ENCODE data around the gene CTIF.

The CTIF gene

GRCh38 chr18:48828691-48829442 is 290.0 kb downstream of the CTIF start:
- no peak overlapping the region for H3K4me3 ChIP-seq (ENCODE audit: low read length)
- no peaks in the 10 kb centered on the region for H3K27me3 ChIP-seq (ENCODE audit: control insufficient read depth, insufficient read depth, low read length)
- H3K9me3 ChIP-seq (ENCODE audit: control insufficient read depth, insufficient read depth, low read length): no peaks in the 10 kb centered on the region
- peaks cover 11% of the 10 kb centered on the region for H3K4me1 ChIP-seq (ENCODE audit: control insufficient read depth, insufficient read depth, low read length)
- no peak for DNase-seq (ENCODE audit: low read depth, low spot score)
- H3K27ac ChIP-seq (ENCODE audit: low read length): no peak overlapping the region
- no peaks in the 10 kb centered on the region for H3K36me3 ChIP-seq (ENCODE audit: control insufficient read depth, insufficient read depth, low read length)
- no CpG with 5 or more reads among the region's 15 CpGs for whole genome bisulfite sequencing (ENCODE audit: insufficient coverage, insufficient read length)

GRCh38 chr18:48829443-48830149 is 290.8 kb downstream of the CTIF start:
- no CpG with 5 or more reads among the region's 13 CpGs for WGBS (ENCODE audit: insufficient coverage, insufficient read length)
- Histone ChIP-seq H3K27me3 (ENCODE audit: control insufficient read depth, insufficient read depth, low read length) (no peaks in the 10 kb centered on the region), H3K36me3 (ENCODE audit: control insufficient read depth, insufficient read depth, low read length) (no peaks in the 10 kb centered on the region), H3K4me3 (ENCODE audit: low read length) (no peak overlapping the region), H3K9me3 (ENCODE audit: control insufficient read depth, insufficient read depth, low read length) (no peaks in the 10 kb centered on the region), H3K4me1 (ENCODE audit: control insufficient read depth, insufficient read depth, low read length) (peaks cover 13% of the 10 kb centered on the region), H3K27ac (ENCODE audit: low read length) (no peak overlapping the region)
- no peak for DNase-seq (ENCODE audit: low read depth, low spot score)

- H3K9me3 ChIP-seq (ENCODE audit: control insufficient read depth, insufficient read depth, low read length): no peaks in the 10 kb centered on the region
- no CpG with 5 or more reads among the region's 9 CpGs for WGBS (ENCODE audit: insufficient coverage, insufficient read length)
- peaks cover 13% of the 10 kb centered on the region for H3K4me1 ChIP-seq (ENCODE audit: control insufficient read depth, insufficient read depth, low read length)
- H3K36me3 ChIP-seq (ENCODE audit: control insufficient read depth, insufficient read depth, low read length): no peaks in the 10 kb centered on the region
- no peak for DNase-seq (ENCODE audit: low read depth, low spot score)
- H3K27ac ChIP-seq (ENCODE audit: low read length): no peak overlapping the region
- no peaks in the 10 kb centered on the region for H3K27me3 ChIP-seq (ENCODE audit: control insufficient read depth, insufficient read depth, low read length)
- no peak overlapping the region for H3K4me3 ChIP-seq (ENCODE audit: low read length)
Measured at GRCh38 chr18:48831113-48831759, 292.4 kb downstream of the CTIF start.

- H3K27me3 ChIP-seq (ENCODE audit: control insufficient read depth, insufficient read depth, low read length): no peaks in the 10 kb centered on the region
- H3K27ac ChIP-seq (ENCODE audit: low read length): no peak overlapping the region
- no peak for DNase-seq (ENCODE audit: low read depth, low spot score)
- peaks cover 12% of the 10 kb centered on the region for H3K4me1 ChIP-seq (ENCODE audit: control insufficient read depth, insufficient read depth, low read length)
- no peaks in the 10 kb centered on the region for H3K36me3 ChIP-seq (ENCODE audit: control insufficient read depth, insufficient read depth, low read length)
- no peak overlapping the region for H3K4me3 ChIP-seq (ENCODE audit: low read length)
- H3K9me3 ChIP-seq (ENCODE audit: control insufficient read depth, insufficient read depth, low read length): no peaks in the 10 kb centered on the region
- WGBS (ENCODE audit: insufficient coverage, insufficient read length): no CpG with 5 or more reads among the region's 6 CpGs
Measured at GRCh38 chr18:48831802-48832201, 293.0 kb downstream of the CTIF start.

- WGBS (ENCODE audit: insufficient coverage, insufficient read length): no CpG with 5 or more reads among the region's 16 CpGs
- Histone ChIP-seq H3K4me1 (ENCODE audit: control insufficient read depth, insufficient read depth, low read length) (peaks cover 9% of the 10 kb centered on the region), H3K27ac (ENCODE audit: low read length) (no peak overlapping the region), H3K4me3 (ENCODE audit: low read length) (no peak overlapping the region), H3K36me3 (ENCODE audit: control insufficient read depth, insufficient read depth, low read length) (no peaks in the 10 kb centered on the region), H3K9me3 (ENCODE audit: control insufficient read depth, insufficient read depth, low read length) (no peaks in the 10 kb centered on the region), H3K27me3 (ENCODE audit: control insufficient read depth, insufficient read depth, low read length) (no peaks in the 10 kb centered on the region)
- DNase-seq (ENCODE audit: low read depth, low spot score): no peak
Measured at GRCh38 chr18:48832938-48833700, 294.3 kb downstream of the CTIF start.

GRCh38 chr18:48833701-48834412 is 295.0 kb downstream of the CTIF start:
- Histone ChIP-seq H3K36me3 (ENCODE audit: control insufficient read depth, insufficient read depth, low read length) (no peaks in the 10 kb centered on the region), H3K27me3 (ENCODE audit: control insufficient read depth, insufficient read depth, low read length) (no peaks in the 10 kb centered on the region), H3K4me3 (ENCODE audit: low read length) (no peak overlapping the region), H3K4me1 (ENCODE audit: control insufficient read depth, insufficient read depth, low read length) (peaks cover 7% of the 10 kb centered on the region), H3K27ac (ENCODE audit: low read length) (no peak overlapping the region), H3K9me3 (ENCODE audit: control insufficient read depth, insufficient read depth, low read length) (no peaks in the 10 kb centered on the region)
- DNase-seq (ENCODE audit: low read depth, low spot score): no peak
- WGBS (ENCODE audit: insufficient coverage, insufficient read length): no CpG with 5 or more reads among the region's 13 CpGs

GRCh38 chr18:48834413-48835031 is 295.7 kb downstream of the CTIF start:
- DNase-seq (ENCODE audit: low read depth, low spot score): no peak
- Histone ChIP-seq H3K27ac (ENCODE audit: low read length) (no peak overlapping the region), H3K36me3 (ENCODE audit: control insufficient read depth, insufficient read depth, low read length) (no peaks in the 10 kb centered on the region), H3K4me1 (ENCODE audit: control insufficient read depth, insufficient read depth, low read length) (peaks cover 2% of the 10 kb centered on the region; the same call in 1 of the 2 replicates), H3K4me3 (ENCODE audit: low read length) (no peak overlapping the region), H3K9me3 (ENCODE audit: control insufficient read depth, insufficient read depth, low read length) (no peaks in the 10 kb centered on the region), H3K27me3 (ENCODE audit: control insufficient read depth, insufficient read depth, low read length) (no peaks in the 10 kb centered on the region)
- WGBS (ENCODE audit: insufficient coverage, insufficient read length): no CpG with 5 or more reads among the region's 18 CpGs

GRCh38 chr18:48835119-48835518 is 296.3 kb downstream of the CTIF start:
- no peaks in the 10 kb centered on the region for H3K27me3 ChIP-seq (ENCODE audit: control insufficient read depth, insufficient read depth, low read length)
- 0 out of 2 replicates have a peak, but pooled peaks cover 2% of the 10 kb centered on the region for H3K4me1 ChIP-seq (ENCODE audit: control insufficient read depth, insufficient read depth, low read length)
- no peaks in the 10 kb centered on the region for H3K36me3 ChIP-seq (ENCODE audit: control insufficient read depth, insufficient read depth, low read length)
- no peaks in the 10 kb centered on the region for H3K9me3 ChIP-seq (ENCODE audit: control insufficient read depth, insufficient read depth, low read length)
- DNase-seq (ENCODE audit: low read depth, low spot score): no peak
- H3K27ac ChIP-seq (ENCODE audit: low read length): no peak overlapping the region
- no CpG with 5 or more reads among the region's 3 CpGs for WGBS (ENCODE audit: insufficient coverage, insufficient read length)
- no peak overlapping the region for H3K4me3 ChIP-seq (ENCODE audit: low read length)

GRCh38 chr18:48835745-48836170 is 296.9 kb downstream of the CTIF start:
- Histone ChIP-seq H3K4me1 (ENCODE audit: control insufficient read depth, insufficient read depth, low read length) (0 out of 2 replicates have a peak, but pooled peaks cover 2% of the 10 kb centered on the region), H3K4me3 (ENCODE audit: low read length) (no peak overlapping the region), H3K27ac (ENCODE audit: low read length) (no peak overlapping the region), H3K27me3 (ENCODE audit: control insufficient read depth, insufficient read depth, low read length) (no peaks in the 10 kb centered on the region), H3K36me3 (ENCODE audit: control insufficient read depth, insufficient read depth, low read length) (no peaks in the 10 kb centered on the region), H3K9me3 (ENCODE audit: control insufficient read depth, insufficient read depth, low read length) (no peaks in the 10 kb centered on the region)
- no peak for DNase-seq (ENCODE audit: low read depth, low spot score)
- no CpG with 5 or more reads among the region's 3 CpGs for whole genome bisulfite sequencing (ENCODE audit: insufficient coverage, insufficient read length)

All from iPS DF 6.9 (cell line).